Liver (tissue), 9 donors: ENCODE results near the gene SEMA4D. TPM values are rescaled to one million over a fixed set of nuclear protein-coding genes. Genes with fewer than 3 reads are reported as not detected.

ENCODE experiments used
- DNase-seq: peaks from one replicate; pipeline ENCODE4 v3.0.0-alpha.2; 2017; ENCODE audit warnings: low spot score
- H3K27ac ChIP-seq, 2 donors: one replicate each; pipeline ENCODE4 v1.7.0; 2013; ENCODE audit warnings: inconsistent platforms in 2 of 2, low read length in 2 of 2, control low read depth in 1 of 2, low read depth in 1 of 2, mild to moderate bottlenecking in 1 of 2
- H3K27me3 ChIP-seq, 4 donors: one replicate each; pipeline versions ENCODE4 v1.6.1 to v1.7.0; 2013; ENCODE audit warnings: low read length in 3 of 4, inconsistent platforms in 1 of 4, mild to moderate bottlenecking in 1 of 4, moderate library complexity in 1 of 4; ENCODE audit not compliant: control insufficient read depth in 4 of 4, insufficient read depth in 4 of 4
- H3K36me3 ChIP-seq, 4 donors: one replicate each; pipeline versions ENCODE4 v1.6.1 to v1.7.0; 2013; ENCODE audit warnings: low read length in 3 of 4, mild to moderate bottlenecking in 3 of 4, low read depth in 1 of 4, moderate library complexity in 1 of 4; ENCODE audit not compliant: control insufficient read depth in 4 of 4, insufficient read depth in 3 of 4
- H3K4me1 ChIP-seq, 4 donors: one replicate each; pipeline versions ENCODE4 v1.6.1 to v1.7.0; 2013; ENCODE audit warnings: low read length in 3 of 4, mild to moderate bottlenecking in 3 of 4, moderate library complexity in 1 of 4; ENCODE audit not compliant: control insufficient read depth in 4 of 4, insufficient read depth in 4 of 4
- H3K4me3 ChIP-seq, 3 donors: one replicate each; pipeline versions ENCODE4 v1.6.1 to v1.7.0; 2013; ENCODE audit warnings: low read length in 3 of 3, control low read depth in 1 of 3, low read depth in 1 of 3, mild to moderate bottlenecking in 1 of 3
- H3K9ac ChIP-seq, 2 donors: one replicate each; pipeline ENCODE4 v1.7.0; 2013; ENCODE audit warnings: low read length in 2 of 2, mild to moderate bottlenecking in 2 of 2, moderate library complexity in 2 of 2, control low read depth in 1 of 2, low read depth in 1 of 2
- H3K9me3 ChIP-seq, 4 donors: one replicate each; pipeline versions ENCODE4 v1.6.1 to v1.7.0; 2013; ENCODE audit warnings: low read length in 3 of 4; ENCODE audit not compliant: control insufficient read depth in 4 of 4
- CTCF ChIP-seq: fragments of 150-350 bp; IDR thresholded peaks from 2 replicates; pipeline ENCODE4 v1.5.1; 2017; ENCODE audit warnings: improper control_type of control experiment, low read depth, low read length; ENCODE audit not compliant: missing input control
- EGR1 ChIP-seq, 2 donors: IDR thresholded peaks; 2 replicates each; pipeline ENCODE4 v1.6.1; 2016 to 2018; ENCODE audit warnings: antibody characterized with exemption in 2 of 2, low read depth in 2 of 2
- FOXA1 ChIP-seq: IDR thresholded peaks from 2 replicates; pipeline ENCODE4 v1.6.1; 2016; ENCODE audit warnings: antibody characterized with exemption
- FOXA2 ChIP-seq: IDR thresholded peaks from 2 replicates; pipeline ENCODE4 v1.6.1; 2016; ENCODE audit warnings: antibody characterized with exemption
- GABPA ChIP-seq, 2 donors: IDR thresholded peaks in 1 of 2; conservative IDR thresholded peaks in 1 of 2; 2 replicates each; pipeline ENCODE4 v1.6.1; 2016; ENCODE audit warnings: antibody characterized with exemption in 2 of 2, mild to moderate bottlenecking in 1 of 2, moderate library complexity in 1 of 2
- HNF4G ChIP-seq: IDR thresholded peaks from 2 replicates; pipeline ENCODE4 v1.6.1; 2016; ENCODE audit warnings: antibody characterized with exemption
- MAX ChIP-seq: IDR thresholded peaks from 2 replicates; pipeline ENCODE4 v1.6.1; 2016; ENCODE audit warnings: antibody characterized with exemption
- NR2F2 ChIP-seq: IDR thresholded peaks from 2 replicates; pipeline ENCODE4 v1.6.1; 2016; ENCODE audit warnings: antibody characterized with exemption
- REST ChIP-seq: IDR thresholded peaks from 2 replicates; pipeline ENCODE4 v1.6.1; 2016; ENCODE audit warnings: antibody characterized with exemption, mild to moderate bottlenecking
- RXRA ChIP-seq, 2 donors: IDR thresholded peaks; 2 replicates each; pipeline ENCODE4 v1.6.1; 2017 to 2018; ENCODE audit warnings: antibody characterized with exemption in 2 of 2, mild to moderate bottlenecking in 1 of 2
- SP1 ChIP-seq: IDR thresholded peaks from 2 replicates; pipeline ENCODE4 v1.6.1; 2018; ENCODE audit warnings: antibody characterized with exemption, mild to moderate bottlenecking
- YY1 ChIP-seq: IDR thresholded peaks from 2 replicates; pipeline ENCODE4 v1.6.1; 2016; ENCODE audit warnings: antibody characterized with exemption, mild to moderate bottlenecking
- ZBTB33 ChIP-seq: IDR thresholded peaks from 2 replicates; pipeline ENCODE4 v1.6.1; 2016; ENCODE audit warnings: antibody characterized with exemption
- WGBS: extraction: QIAGEN DNeasy Blood & Tissue Kit; methylation state at CpG from one replicate; pipeline ENCODE4 v1.1.7; 2013; 5-methylcytosine and 5-hydroxymethylcytosine counted together
- polyA plus RNA-seq, 2 donors: library from polyadenylated mRNA; stranded (reverse) in 1 of 2; unstranded in 1 of 2; fragments of 200-250 nt in 1 of 2; fragments of >200 nt in 1 of 2; fragmentation: Nextera tagmentation in 1 of 2; extraction: Ambion mirVana in 1 of 2; gene quantifications; one replicate each; pipeline versions ENCODE4 v1.2.1 to v1.2.3, GENCODE V29; 2013 to 2015
- total RNA-seq, 2 donors: library from RNA; depleted of rRNA; stranded (reverse); fragments of >200 nt; gene quantifications; one replicate each; pipeline ENCODE4 v1.2.3, GENCODE V29; 2014
- donor health status: healthy.
- donor health status: healthy.
- donor health status: healthy.
- donor health status: healthy.
- donor health status: healthy.

Gene SEMA4D
- total and polyA plus RNA-seq, 4 donors: 1.4 to 12.0 (median 4.1) TPM

GRCh38 chr9:89493181-89493580, 4.7 kb downstream of the SEMA4D start:
- H3K27ac ChIP-seq: no peak overlapping the region
- TF ChIP-seq REST (no peak), GABPA (IDR thresholded peaks at IDR 0.05 in 1 of 2, conservative IDR thresholded peaks at IDR 0.05 in 1 of 2) (no peak), FOXA2 (no peak), FOXA1 (no peak), EGR1 (IDR thresholded peaks at IDR 0.05; ENCODE audit: low read depth in 2 of 2) (no peak), MAX (no peak), HNF4G (no peak), RXRA (IDR thresholded peaks at IDR 0.05) (no peak), NR2F2 (no peak), SP1 (no peak), ZBTB33 (no peak), YY1 (no peak)
- peaks cover 0 to 5% (median 4%) of the 10 kb centered on the region in 4 donors for H3K4me1 ChIP-seq
- no peak overlapping the region for H3K4me3 ChIP-seq
- no peak overlapping the region for H3K9ac ChIP-seq
- no peaks in the 10 kb centered on the region for H3K27me3 ChIP-seq
- 88% methylated on average over 6 of the region's 6 CpGs for WGBS
- no peaks in the 10 kb centered on the region for H3K36me3 ChIP-seq
- no peaks in the 10 kb centered on the region for H3K9me3 ChIP-seq
- DNase-seq: no peak

- TF ChIP-seq GABPA (IDR thresholded peaks at IDR 0.05 in 1 of 2, conservative IDR thresholded peaks at IDR 0.05 in 1 of 2) (no peak), RXRA (IDR thresholded peaks at IDR 0.05) (no peak), EGR1 (IDR thresholded peaks at IDR 0.05; ENCODE audit: low read depth in 2 of 2) (no peak), CTCF (no peak)
- DNase-seq: no peak
- peaks cover 0 to 5% (median 4%) of the 10 kb centered on the region in 4 donors for H3K4me1 ChIP-seq
- no peaks in the 10 kb centered on the region for H3K36me3 ChIP-seq
- no peak overlapping the region for H3K27ac ChIP-seq
- no peaks in the 10 kb centered on the region for H3K9me3 ChIP-seq
- 95% methylated on average over 9 of the region's 9 CpGs for WGBS
- no peak overlapping the region for H3K4me3 ChIP-seq
- no peaks in the 10 kb centered on the region for H3K27me3 ChIP-seq
- H3K9ac ChIP-seq: no peak overlapping the region
Observed at GRCh38 chr9:89492586-89492985, 5.3 kb downstream of the SEMA4D start.
